ENCODE measurements around the gene SMYD4. TPM values are rescaled to one million over a fixed set of nuclear protein-coding genes. Genes with fewer than 3 reads are reported as not detected.
"Not testable (repeated sequence)": the region's sequence is repeated elsewhere in the genome, so short reads cannot be mapped to it uniquely, and the experiment has no call there.

The SMYD4 gene
- total and polyA plus RNA-seq, 2 donors (not counting 1 experiment from before 2014, with no cell fraction given) = 11.9 to 37.5 TPM

DNA sequence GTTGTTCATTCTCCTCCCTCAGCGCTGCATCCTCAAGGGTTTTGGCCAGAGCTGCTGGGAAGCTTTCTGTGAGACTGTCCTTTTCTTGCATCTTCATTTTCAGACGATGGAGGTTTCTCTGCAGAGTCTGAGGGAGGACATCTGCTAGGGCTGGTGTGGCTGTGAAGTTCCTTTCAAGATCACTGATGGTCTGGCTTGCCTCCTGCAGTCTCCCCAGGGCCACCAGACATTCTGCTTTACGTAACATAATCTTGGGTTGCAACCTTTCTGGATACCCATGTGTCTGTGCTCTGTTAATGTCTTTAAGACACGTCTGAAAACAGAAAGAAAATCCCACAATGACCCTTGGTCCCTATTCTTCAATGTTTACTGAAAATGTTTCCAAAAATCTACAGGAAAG lies 29.0 kb downstream of the SMYD4 start:
- no peak for ATAC-seq (ENCODE audit: low read depth)
- Mint-ChIP-seq H3K27me3 (no peaks in the 10 kb centered on the region), H3K4me1 (peaks cover 4% of the 10 kb centered on the region), H3K27ac (no peak overlapping the region), H3K9me3 (ENCODE audit: insufficient read depth) (no peaks in the 10 kb centered on the region), H3K4me3 (no peak overlapping the region)
- POLR2A ChIA-PET = no interaction called here
- Histone ChIP-seq H3K27me3 (replicated peaks in 1 of 4; ENCODE audit: control extremely low read depth in 1 of 4, control insufficient read depth in 3 of 4, insufficient read depth in 4 of 4, low read length in 3 of 4) (no peaks in the 10 kb centered on the region), H2AFZ (ENCODE audit: insufficient read depth, low read depth, low read length, poor library complexity, severe bottlenecking) (no peak overlapping the region), H3K4me1 (ENCODE audit: control insufficient read depth in 2 of 2, insufficient read depth in 2 of 2, low read length in 2 of 2) (no peaks in the 10 kb centered on the region), H3K36me3 (replicated peaks in 1 of 2; ENCODE audit: control extremely low read depth in 1 of 2, control insufficient read depth in 1 of 2, extremely low read depth in 1 of 2, insufficient read depth in 2 of 2, low read length in 1 of 2) (peaks cover 10 to 33% of the 10 kb centered on the region in 2 experiments), H3K4me3 (ENCODE audit: control extremely low read depth in 1 of 5, extremely low read depth in 1 of 5, insufficient read depth in 1 of 5, low read depth in 2 of 5, low read length in 4 of 5) (no peak overlapping the region), H3K27ac (ENCODE audit: low read length in 2 of 2) (no peak overlapping the region), H3K4me2 (replicated peaks; ENCODE audit: low read depth, low read length, poor library complexity, severe bottlenecking) (no peak overlapping the region), H3K9me3 (ENCODE audit: control extremely low read depth in 1 of 3, control insufficient read depth in 2 of 3, insufficient read depth in 1 of 3, low read length in 2 of 3) (no peaks in the 10 kb centered on the region), H3K9ac (ENCODE audit: low read length) (no peak overlapping the region), H4K20me1 (ENCODE audit: control insufficient read depth, insufficient read depth, low read length, poor library complexity, severe bottlenecking) (no peaks in the 10 kb centered on the region), H3K79me2 (ENCODE audit: control insufficient read depth, insufficient read depth, low read length) (peaks cover 9% of the 10 kb centered on the region)
- WGBS (ENCODE audit: insufficient coverage) = 100% methylated on average over 2 of the region's 4 CpGs
- intact Hi-C loops (cut with micrococcal nuclease) = no loop called here
- no peak for TF ChIP-seq EZH2 (IDR thresholded peaks at IDR 0.05; ENCODE audit: borderline replicate concordance, insufficient read depth, low read depth, low read length, poor library complexity, severe bottlenecking)
- TF ChIP-seq, protein P1, sequence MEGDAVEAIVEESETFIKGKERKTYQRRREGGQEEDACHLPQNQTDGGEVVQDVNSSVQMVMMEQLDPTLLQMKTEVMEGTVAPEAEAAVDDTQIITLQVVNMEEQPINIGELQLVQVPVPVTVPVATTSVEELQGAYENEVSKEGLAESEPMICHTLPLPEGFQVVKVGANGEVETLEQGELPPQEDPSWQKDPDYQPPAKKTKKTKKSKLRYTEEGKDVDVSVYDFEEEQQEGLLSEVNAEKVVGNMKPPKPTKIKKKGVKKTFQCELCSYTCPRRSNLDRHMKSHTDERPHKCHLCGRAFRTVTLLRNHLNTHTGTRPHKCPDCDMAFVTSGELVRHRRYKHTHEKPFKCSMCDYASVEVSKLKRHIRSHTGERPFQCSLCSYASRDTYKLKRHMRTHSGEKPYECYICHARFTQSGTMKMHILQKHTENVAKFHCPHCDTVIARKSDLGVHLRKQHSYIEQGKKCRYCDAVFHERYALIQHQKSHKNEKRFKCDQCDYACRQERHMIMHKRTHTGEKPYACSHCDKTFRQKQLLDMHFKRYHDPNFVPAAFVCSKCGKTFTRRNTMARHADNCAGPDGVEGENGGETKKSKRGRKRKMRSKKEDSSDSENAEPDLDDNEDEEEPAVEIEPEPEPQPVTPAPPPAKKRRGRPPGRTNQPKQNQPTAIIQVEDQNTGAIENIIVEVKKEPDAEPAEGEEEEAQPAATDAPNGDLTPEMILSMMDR (IDR thresholded peaks at IDR 0.05) = no peak
- CTCF ChIA-PET = interaction anchor here (1.5 kb wide), 1 partner anchor 17 kb away, joined by 5 read pairs; no protein-coding TSS in a partner anchor
- no peak for DNase-seq

DNA sequence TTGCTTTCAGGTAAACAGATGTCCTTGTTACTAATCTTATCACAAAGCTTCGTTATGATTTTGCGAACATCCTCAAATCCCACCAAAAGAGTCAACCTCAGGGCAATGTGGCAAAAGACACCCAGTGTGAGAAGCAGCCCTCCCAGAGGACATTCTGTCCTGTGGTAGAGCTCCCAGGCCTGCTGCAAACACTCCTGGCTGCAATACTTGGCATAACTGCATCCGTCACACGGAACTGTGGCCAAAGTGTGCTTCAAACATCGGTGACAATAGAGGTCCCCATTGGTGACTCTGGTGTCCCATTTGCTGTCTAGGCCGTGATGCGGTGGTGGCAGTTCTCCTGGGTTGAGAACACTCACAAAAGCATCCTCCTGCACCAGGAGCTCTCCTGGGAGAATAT lies 29.5 kb downstream of the SMYD4 start:
- Histone ChIP-seq H3K4me1 (ENCODE audit: control insufficient read depth in 2 of 2, insufficient read depth in 2 of 2, low read length in 2 of 2) (no peaks in the 10 kb centered on the region), H3K4me2 (replicated peaks; ENCODE audit: low read depth, low read length, poor library complexity, severe bottlenecking) (no peak overlapping the region), H3K36me3 (replicated peaks in 1 of 2; ENCODE audit: control extremely low read depth in 1 of 2, control insufficient read depth in 1 of 2, extremely low read depth in 1 of 2, insufficient read depth in 2 of 2, low read length in 1 of 2) (peaks cover 10 to 33% of the 10 kb centered on the region in 2 experiments), H3K9ac (ENCODE audit: low read length) (no peak overlapping the region), H3K27ac (ENCODE audit: low read length in 2 of 2) (no peak overlapping the region), H3K79me2 (ENCODE audit: control insufficient read depth, insufficient read depth, low read length) (peaks cover 9% of the 10 kb centered on the region), H4K20me1 (ENCODE audit: control insufficient read depth, insufficient read depth, low read length, poor library complexity, severe bottlenecking) (no peaks in the 10 kb centered on the region), H2AFZ (ENCODE audit: insufficient read depth, low read depth, low read length, poor library complexity, severe bottlenecking) (no peak overlapping the region), H3K4me3 (ENCODE audit: control extremely low read depth in 1 of 5, extremely low read depth in 1 of 5, insufficient read depth in 1 of 5, low read depth in 2 of 5, low read length in 4 of 5) (no peak overlapping the region), H3K27me3 (replicated peaks in 1 of 4; ENCODE audit: control extremely low read depth in 1 of 4, control insufficient read depth in 3 of 4, insufficient read depth in 4 of 4, low read length in 3 of 4) (no peaks in the 10 kb centered on the region), H3K9me3 (ENCODE audit: control extremely low read depth in 1 of 3, control insufficient read depth in 2 of 3, insufficient read depth in 1 of 3, low read length in 2 of 3) (no peaks in the 10 kb centered on the region)
- WGBS (ENCODE audit: insufficient coverage) = 99% methylated on average over 6 of the region's 7 CpGs
- intact Hi-C loops (cut with micrococcal nuclease) = no loop called here
- H3K4me1 Mint-ChIP-seq = peaks cover 4% of the 10 kb centered on the region
- POLR2A ChIA-PET = no interaction called here
- no peaks in the 10 kb centered on the region for H3K27me3 Mint-ChIP-seq
- no peaks in the 10 kb centered on the region for H3K9me3 Mint-ChIP-seq (ENCODE audit: insufficient read depth)
- CTCF ChIA-PET = interaction anchor here (1.5 kb wide), 1 partner anchor 17 kb away, joined by 5 read pairs; no protein-coding TSS in a partner anchor
- no peak overlapping the region for H3K27ac Mint-ChIP-seq
- no peak overlapping the region for H3K4me3 Mint-ChIP-seq
- TF ChIP-seq EZH2 (IDR thresholded peaks at IDR 0.05; ENCODE audit: borderline replicate concordance, insufficient read depth, low read depth, low read length, poor library complexity, severe bottlenecking) = no peak
- TF ChIP-seq, protein P1 (IDR thresholded peaks at IDR 0.05) = no peak
- ATAC-seq (ENCODE audit: low read depth) = no peak
- DNase-seq = no peak

DNA sequence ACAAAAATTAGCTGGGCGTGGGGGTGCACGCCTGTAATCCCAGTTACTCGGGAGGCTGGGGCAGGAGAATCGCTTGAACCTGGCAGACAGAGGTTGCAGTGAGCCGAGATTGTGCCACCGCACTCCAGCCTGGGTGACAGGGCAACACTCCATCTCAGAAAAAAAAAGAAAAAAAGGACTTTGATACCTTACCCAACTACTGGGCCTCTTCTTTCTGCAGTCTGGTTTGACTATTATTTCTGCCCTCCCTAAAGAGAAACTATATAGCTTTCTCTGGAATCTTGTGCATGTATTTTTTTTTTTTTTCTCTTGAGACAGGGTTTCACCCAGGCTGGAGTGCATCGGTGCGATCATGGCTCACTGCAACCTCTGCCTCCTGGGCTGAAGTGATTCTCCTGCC lies 31.9 kb downstream of the SMYD4 start:
- H3K4me3 ChIP-seq (ENCODE audit: control extremely low read depth in 1 of 5, extremely low read depth in 1 of 5, insufficient read depth in 1 of 5, low read depth in 2 of 5, low read length in 4 of 5); H3K9ac ChIP-seq (ENCODE audit: low read length); H3K9me3 ChIP-seq (ENCODE audit: control extremely low read depth in 1 of 3, control insufficient read depth in 2 of 3, insufficient read depth in 1 of 3, low read length in 2 of 3); H3K4me1 Mint-ChIP-seq; H4K20me1 ChIP-seq (ENCODE audit: control insufficient read depth, insufficient read depth, low read length, poor library complexity, severe bottlenecking); H3K27ac ChIP-seq (ENCODE audit: low read length in 2 of 2); H3K27ac Mint-ChIP-seq; H3K9me3 Mint-ChIP-seq (ENCODE audit: insufficient read depth); H3K4me1 ChIP-seq (ENCODE audit: control insufficient read depth in 2 of 2, insufficient read depth in 2 of 2, low read length in 2 of 2); ATAC-seq (ENCODE audit: low read depth); H3K4me3 Mint-ChIP-seq; H3K27me3 Mint-ChIP-seq; DNase-seq; H2AFZ ChIP-seq (ENCODE audit: insufficient read depth, low read depth, low read length, poor library complexity, severe bottlenecking); H3K4me2 ChIP-seq (replicated peaks; ENCODE audit: low read depth, low read length, poor library complexity, severe bottlenecking); H3K79me2 ChIP-seq (ENCODE audit: control insufficient read depth, insufficient read depth, low read length); intact Hi-C loops (cut with micrococcal nuclease); H3K27me3 ChIP-seq (replicated peaks in 1 of 4; ENCODE audit: control extremely low read depth in 1 of 4, control insufficient read depth in 3 of 4, insufficient read depth in 4 of 4, low read length in 3 of 4); POLR2A ChIA-PET: not testable (repeated sequence)
- WGBS (ENCODE audit: insufficient coverage) = 100% methylated on average over 5 of the region's 8 CpGs
- H3K36me3 ChIP-seq (replicated peaks in 1 of 2; ENCODE audit: control extremely low read depth in 1 of 2, control insufficient read depth in 1 of 2, extremely low read depth in 1 of 2, insufficient read depth in 2 of 2, low read length in 1 of 2) = peaks cover 7 to 20% of the 10 kb centered on the region in 2 experiments
- CTCF ChIA-PET = interaction anchor here (0.7 to 2.0 kb wide), 5 partner anchors 14 to 83 kb away, joined by 3 to 8 read pairs (median 4); no protein-coding TSS in a partner anchor

Data from B cell (primary cell).